IMR-90 (cell line): ENCODE data around the gene FGFRL1. TPM values are rescaled to one million over a fixed set of nuclear protein-coding genes. Genes with fewer than 3 reads are reported as not detected.
A peak's percentile ranks its signal among the peaks of the same experiment; 100 is the strongest.

ENCODE experiments used
- ATAC-seq: fragments of 200-7000 bp; cut with Tn5 transposase; 2 replicates; pipeline ENCODE4 v1.9.1; 2020; ENCODE audit warnings: low read depth, mild to moderate bottlenecking, moderate library complexity
- BruUV-seq: library from RNA; stranded (reverse); fragments of 400-500 nt; replicated peaks from 2 replicates; lab custom pipeline; 2021; lab: Mats Ljungman, UMichigan
- CTCF ChIA-PET: fragments of 300-600 bp; formaldehyde crosslinking; extraction: SDS; loops from one replicate; lab custom pipeline; 2021; ENCODE audit warnings: antibody characterized with exemption; lab: Yijun Ruan, JAX
- POLR2A ChIA-PET: fragments of 300-600 bp; sonication (Branson Sonifier 250); formaldehyde crosslinking; loops from one replicate; lab custom pipeline; 2022; ENCODE audit warnings: antibody characterized with exemption; ENCODE audit not compliant: unreplicated experiment; lab: Charles Lee
- DNase-seq: peaks from one replicate; pipeline ENCODE4 v3.0.0; 2013
- H2AFZ ChIP-seq: replicated peaks from 2 replicates; pipeline ENCODE3; 2013; ENCODE audit warnings: low read length, mild to moderate bottlenecking; ENCODE audit not compliant: poor library complexity
- H2AK5ac ChIP-seq: 2 replicates; pipeline ENCODE4 v1.6.1; 2013; ENCODE audit warnings: low read depth, low read length, inconsistent platforms
- H2AK9ac ChIP-seq: replicated peaks from 2 replicates; pipeline ENCODE3; 2013; ENCODE audit warnings: mild to moderate bottlenecking, low read depth, low read length, moderate library complexity; ENCODE audit not compliant: poor library complexity
- H2BK120ac ChIP-seq: 2 replicates; pipeline ENCODE4 v1.6.1; 2013; ENCODE audit warnings: low read depth, low read length, inconsistent platforms
- H2BK15ac ChIP-seq: 3 replicates; pipeline ENCODE4 v1.6.1; 2013; ENCODE audit warnings: low read depth, low read length, inconsistent platforms
- H2BK20ac ChIP-seq: 2 replicates; pipeline ENCODE4 v1.6.1; 2013; ENCODE audit warnings: low read depth, mild to moderate bottlenecking, inconsistent platforms, low read length, moderate library complexity
- H2BK5ac ChIP-seq: 2 replicates; pipeline ENCODE4 v1.6.1; 2013; ENCODE audit warnings: mild to moderate bottlenecking, low read depth, low read length, inconsistent platforms; ENCODE audit not compliant: poor library complexity, severe bottlenecking
- H3K14ac ChIP-seq: replicated peaks from 2 replicates; pipeline ENCODE4 v1.6.1; 2013; ENCODE audit warnings: low read depth, low read length, inconsistent platforms
- H3K18ac ChIP-seq: 2 replicates; pipeline ENCODE4 v1.6.1; 2013; ENCODE audit warnings: low read depth, low read length, control low read depth
- H3K23ac ChIP-seq: 2 replicates; pipeline ENCODE4 v1.6.1; 2013; ENCODE audit warnings: low read depth, low read length, inconsistent platforms
- H3K27ac ChIP-seq: 2 replicates; pipeline ENCODE4 v1.5.1; 2013; ENCODE audit warnings: mild to moderate bottlenecking, control low read depth, low read length; ENCODE audit not compliant: insufficient read depth
- H3K27me3 ChIP-seq: 2 replicates; pipeline ENCODE4 v1.6.1; 2013; ENCODE audit warnings: low read length; ENCODE audit not compliant: control insufficient read depth, insufficient read depth
- H3K36me3 ChIP-seq: 2 replicates; pipeline ENCODE4 v1.6.1; 2013; ENCODE audit warnings: low read length, mixed read lengths; ENCODE audit not compliant: control insufficient read depth, insufficient read depth
- H3K4ac ChIP-seq: 2 replicates; pipeline ENCODE4 v1.6.1; 2013; ENCODE audit warnings: low read depth, low read length, inconsistent platforms
- H3K4me1 ChIP-seq: 2 replicates; pipeline ENCODE4 v1.6.1; 2013; ENCODE audit warnings: low read length, mixed read lengths; ENCODE audit not compliant: control insufficient read depth, insufficient read depth
- H3K4me2 ChIP-seq: 2 replicates; pipeline ENCODE4 v1.6.1; 2013; ENCODE audit warnings: low read depth, mild to moderate bottlenecking, control low read depth, low read length, moderate library complexity
- H3K4me3 ChIP-seq: 2 replicates; pipeline ENCODE4 v1.5.1; 2013; ENCODE audit warnings: low read depth, mild to moderate bottlenecking, control low read depth, low read length, moderate library complexity; ENCODE audit not compliant: insufficient read depth
- H3K56ac ChIP-seq: 2 replicates; pipeline ENCODE4 v1.6.1; 2013; ENCODE audit warnings: low read length, inconsistent platforms; ENCODE audit not compliant: insufficient read depth; ENCODE audit errors: extremely low read depth
- H3K79me1 ChIP-seq, 2 experiments: 2 replicates each; pipeline ENCODE4 v1.6.1; 2013; ENCODE audit warnings: low read length in 2 of 2, inconsistent platforms in 1 of 2, low read depth in 1 of 2
- H3K9ac ChIP-seq: 2 replicates; pipeline ENCODE4 v1.6.1; 2013; ENCODE audit warnings: low read depth, low read length, control low read depth
- H3K9me1 ChIP-seq: 2 replicates; pipeline ENCODE4 v1.6.1; 2013; ENCODE audit warnings: low read length, inconsistent platforms; ENCODE audit not compliant: insufficient read depth
- H3K9me3 ChIP-seq: 2 replicates; pipeline ENCODE4 v1.6.1; 2013; ENCODE audit warnings: low read length; ENCODE audit not compliant: control insufficient read depth, insufficient read depth
- H4K20me1 ChIP-seq: 2 replicates; pipeline ENCODE4 v1.6.1; 2013; ENCODE audit warnings: low read length, inconsistent platforms; ENCODE audit not compliant: insufficient read depth
- H4K5ac ChIP-seq: 2 replicates; pipeline ENCODE4 v1.6.1; 2013; ENCODE audit warnings: mild to moderate bottlenecking, low read depth, low read length, control low read depth
- H4K8ac ChIP-seq, 2 experiments: 2 replicates each; pipeline ENCODE4 v1.6.1; 2013; ENCODE audit warnings: low read depth in 2 of 2, low read length in 2 of 2, control low read depth in 1 of 2, inconsistent platforms in 1 of 2
- H4K91ac ChIP-seq: 2 replicates; pipeline ENCODE4 v1.6.1; 2013; ENCODE audit warnings: low read depth, low read length, inconsistent platforms; ENCODE audit not compliant: insufficient read depth
- CHD1 ChIP-seq: IDR thresholded peaks from 2 replicates; pipeline ENCODE4 v1.6.1; 2012; ENCODE audit warnings: low read depth, low read length, improper control_type of control experiment
- FOS ChIP-seq: fragments of 150-350 bp; IDR thresholded peaks from 2 replicates; pipeline ENCODE4 v1.6.1; 2016; ENCODE audit warnings: low read depth, low read length
- MAFK ChIP-seq: IDR thresholded peaks from 2 replicates; pipeline ENCODE4 v1.6.1; 2012; ENCODE audit warnings: low read depth, low read length, improper control_type of control experiment
- RAD21 ChIP-seq: IDR thresholded peaks from 2 replicates; pipeline ENCODE4 v1.6.1; 2012; ENCODE audit warnings: low read length, improper control_type of control experiment
- SMC3 ChIP-seq: fragments of 150-350 bp; IDR thresholded peaks from 2 replicates; pipeline ENCODE4 v1.6.1; 2016; ENCODE audit warnings: low read depth, mild to moderate bottlenecking, antibody characterized with exemption, low read length, moderate library complexity
- WGBS, 2 experiments: methylation state at CpG; one replicate each; pipeline versions ENCODE4 v1.1.5 to v1.1.7; 2013; ENCODE audit warnings: missing lambda C conversion rate in 2 of 2; ENCODE audit not compliant: insufficient read length in 1 of 2; ENCODE audit errors: extremely low coverage in 2 of 2; 5-methylcytosine and 5-hydroxymethylcytosine counted together
- dilution Hi-C: fragments of 300-500 bp; cut with HindIII; formaldehyde crosslinking; loops from one replicate; pipeline ENCODE4 v1.14.3; 2018; ENCODE audit warnings: low sequenced_read_pairs; ENCODE audit not compliant: unreplicated experiment
- in situ Hi-C: fragments of 300-500 bp; cut with MboI; formaldehyde crosslinking; loops from 3 replicates; pipeline ENCODE4 v1.14.3; 2019; ENCODE audit warnings: low sequenced_read_pairs, inconsistent platforms, mixed read lengths
- intact Hi-C: fragments of 100-400 bp; cut with micrococcal nuclease; formaldehyde crosslinking; loops from 2 replicates; pipeline ENCODE4 v1.10.0; 2022
- polyA plus RNA-seq, 3 experiments: library from polyadenylated mRNA; depleted of rRNA; stranded (reverse); fragments of >200 nt; gene quantifications; 2 replicates each; pipeline ENCODE4 v1.2.3, GENCODE V29; 2012; ENCODE audit warnings: low replicate concordance in 1 of 3
- total RNA-seq: library from RNA; depleted of rRNA; stranded (reverse); fragments of >200 nt; gene quantifications from 2 replicates; pipeline ENCODE4 v1.2.3, GENCODE V29; 2012
- TF ChIP-seq, protein P1 (sequence below): conservative IDR thresholded peaks from 2 replicates; pipeline ENCODE4 v1.5.1; 2012; ENCODE audit warnings: mild to moderate bottlenecking, low read depth, low read length, improper control_type of control experiment

FGFRL1 gene
- total and polyA plus RNA-seq, 2 of the 4 experiments (the other 2 are of a cell fraction): 49.3 to 78.8 TPM

DNA sequence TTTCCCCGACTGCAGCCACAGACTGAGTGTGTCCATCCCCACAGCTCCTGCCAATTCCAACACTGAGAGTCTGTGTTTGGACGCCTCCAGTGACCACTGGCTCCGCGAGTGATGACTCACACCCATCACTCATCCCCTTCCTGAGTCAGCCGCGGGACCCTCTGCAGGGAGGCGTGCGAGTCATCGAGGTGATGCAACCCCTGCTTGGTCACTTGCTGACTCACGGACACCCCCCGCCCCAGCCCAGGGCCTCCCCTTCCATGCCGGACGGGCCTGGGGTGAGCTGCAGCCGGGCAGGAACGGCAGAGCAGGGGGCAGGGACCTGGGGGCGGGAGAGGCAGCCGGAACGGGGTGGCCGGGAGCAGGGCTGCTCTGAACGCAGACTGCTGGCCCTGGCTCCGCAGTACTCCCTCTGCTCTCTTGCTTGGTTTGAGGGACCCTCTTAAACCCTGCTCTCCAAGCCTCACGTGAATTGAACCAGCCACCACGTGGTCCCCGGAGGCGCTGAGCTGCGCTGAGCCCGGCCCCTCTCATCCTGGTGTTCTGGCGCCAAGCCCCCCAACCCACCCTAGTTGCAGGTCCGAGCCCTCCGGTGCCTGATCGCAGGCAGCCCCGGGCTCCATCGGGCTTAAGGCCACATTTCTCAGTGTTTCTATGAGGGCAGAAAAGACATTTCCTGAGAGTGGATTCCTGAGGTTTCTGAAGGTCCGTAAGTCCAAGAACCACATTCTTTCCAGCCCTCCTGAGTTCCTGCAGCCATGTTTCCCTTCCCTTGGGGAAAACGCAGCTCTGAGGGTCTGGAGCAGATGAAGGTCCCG is 32.4 kb downstream of the FGFRL1 start (continued):
- TF ChIP-seq SMC3: no peak
- peak; percentile 58 for TF ChIP-seq MAFK

DNA sequence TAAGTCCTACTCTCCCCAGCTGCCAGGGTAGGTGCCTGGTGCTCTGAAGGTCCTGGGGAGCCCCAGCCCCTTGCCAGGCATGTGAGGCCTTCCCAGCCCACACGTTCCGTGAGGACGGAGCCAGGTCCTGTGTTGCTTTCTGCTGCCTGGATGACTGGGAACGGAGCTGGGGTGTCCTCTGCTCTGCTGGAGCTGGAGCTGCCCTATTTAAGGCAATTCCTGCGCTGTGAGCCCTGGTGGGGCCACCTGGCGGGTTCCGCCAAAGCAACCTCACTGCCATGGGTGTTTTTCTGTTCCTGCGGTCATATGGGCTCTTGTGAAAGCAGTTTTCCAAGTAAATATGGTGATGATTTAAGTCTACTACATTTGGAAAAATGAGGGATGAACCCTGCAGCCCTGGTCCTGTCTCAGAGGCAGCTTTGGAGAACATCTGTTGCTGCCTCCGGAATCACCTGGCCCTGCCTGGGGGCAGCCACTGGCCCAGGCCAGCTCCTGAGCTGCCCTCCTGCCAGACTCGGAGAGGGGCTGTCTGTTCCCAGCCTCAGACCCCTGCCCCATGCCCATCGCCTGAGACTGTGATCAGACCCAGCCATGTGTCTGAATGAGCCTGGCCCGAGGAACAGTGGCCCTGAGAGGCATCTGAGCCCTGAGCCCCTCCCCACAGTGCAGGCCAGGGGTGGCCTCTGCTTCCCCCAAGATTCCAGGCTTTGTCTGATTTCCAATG is 33.2 kb downstream of the FGFRL1 start:
- Histone ChIP-seq H2AK9ac (peak overlapping the region; percentile 99), H3K9me1 (peaks cover 30% of the 10 kb centered on the region), H2BK20ac (peak overlapping the region; percentile 96), H3K27ac (peak overlapping the region; percentile 85), H4K8ac (peak overlapping the region; percentile 78 to 95), H4K5ac (peak overlapping the region; percentile 87), H4K91ac (peak overlapping the region; percentile 100), H3K4ac (peak overlapping the region; percentile 99), H2BK15ac (peak overlapping the region; percentile 97; the same call in 2 of the 3 replicates), H2AK5ac (peak overlapping the region; percentile 96), H3K18ac (peak overlapping the region; percentile 54), H3K36me3 (no peaks in the 10 kb centered on the region), H3K27me3 (no peaks in the 10 kb centered on the region), H3K4me2 (no peak overlapping the region), H3K56ac (peak overlapping the region; percentile 68; the same call in 1 of the 2 replicates), H2BK120ac (peak overlapping the region; percentile 99), H2AFZ (peak overlapping the region; percentile 88), H3K9me3 (no peaks in the 10 kb centered on the region), H3K4me1 (peaks cover 42% of the 10 kb centered on the region), H3K9ac (peak overlapping the region; percentile 40), H3K23ac (peak overlapping the region; percentile 88), H3K4me3 (no peak overlapping the region), H4K20me1 (peaks cover 5% of the 10 kb centered on the region), H2BK5ac (peak overlapping the region; percentile 88), H3K14ac (peak overlapping the region; percentile 88), H3K79me1 (no peaks in the 10 kb centered on the region; a peak in 1 of 4 replicates)
- CTCF ChIA-PET: no interaction called here
- POLR2A ChIA-PET: no interaction called here
- no peak for TF ChIP-seq CHD1
- no peak for TF ChIP-seq FOS
- TF ChIP-seq, protein P1, sequence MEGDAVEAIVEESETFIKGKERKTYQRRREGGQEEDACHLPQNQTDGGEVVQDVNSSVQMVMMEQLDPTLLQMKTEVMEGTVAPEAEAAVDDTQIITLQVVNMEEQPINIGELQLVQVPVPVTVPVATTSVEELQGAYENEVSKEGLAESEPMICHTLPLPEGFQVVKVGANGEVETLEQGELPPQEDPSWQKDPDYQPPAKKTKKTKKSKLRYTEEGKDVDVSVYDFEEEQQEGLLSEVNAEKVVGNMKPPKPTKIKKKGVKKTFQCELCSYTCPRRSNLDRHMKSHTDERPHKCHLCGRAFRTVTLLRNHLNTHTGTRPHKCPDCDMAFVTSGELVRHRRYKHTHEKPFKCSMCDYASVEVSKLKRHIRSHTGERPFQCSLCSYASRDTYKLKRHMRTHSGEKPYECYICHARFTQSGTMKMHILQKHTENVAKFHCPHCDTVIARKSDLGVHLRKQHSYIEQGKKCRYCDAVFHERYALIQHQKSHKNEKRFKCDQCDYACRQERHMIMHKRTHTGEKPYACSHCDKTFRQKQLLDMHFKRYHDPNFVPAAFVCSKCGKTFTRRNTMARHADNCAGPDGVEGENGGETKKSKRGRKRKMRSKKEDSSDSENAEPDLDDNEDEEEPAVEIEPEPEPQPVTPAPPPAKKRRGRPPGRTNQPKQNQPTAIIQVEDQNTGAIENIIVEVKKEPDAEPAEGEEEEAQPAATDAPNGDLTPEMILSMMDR: no peak
- TF ChIP-seq RAD21: no peak
- 92% methylated on average over 7 of the region's 12 CpGs; no CpG with 5 or more reads in 1 of the 2 experiments for WGBS, 2 experiments
- ATAC-seq (no peak), DNase-seq (no peak)
- no TSS peak for BruUV-seq
- dilution Hi-C loops: no loop called here
- in situ Hi-C loops: no loop called here
- intact Hi-C loops: no loop called here
